H1 (cell line): ENCODE data around the gene ACMSD. TPM values are rescaled to one million over a fixed set of nuclear protein-coding genes. Genes with fewer than 3 reads are reported as not detected.

Source experiments
- GABPA ChIP-seq: IDR thresholded peaks from 2 replicates; pipeline ENCODE4 v1.6.1; 2011; ENCODE audit warnings: mild to moderate bottlenecking, low read length, moderate library complexity, borderline replicate concordance; ENCODE audit not compliant: insufficient read depth
- RNF2 ChIP-seq: fragments of 200-900, 300-1000 bp; sonication (generic); IDR thresholded peaks from 2 replicates; pipeline ENCODE4 v1.7.1; 2016; ENCODE audit warnings: borderline replicate concordance, low read depth, mild to moderate bottlenecking, antibody characterized with exemption, low read length; ENCODE audit not compliant: poor library complexity, severe bottlenecking; ENCODE audit errors: missing control alignments
- TCF12 ChIP-seq: IDR thresholded peaks from 2 replicates; pipeline ENCODE4 v1.6.1; 2011; ENCODE audit warnings: low read depth, mild to moderate bottlenecking, low read length
- YY1 ChIP-seq: IDR thresholded peaks from 2 replicates; pipeline ENCODE4 v1.6.1; 2011; ENCODE audit warnings: low read depth, mild to moderate bottlenecking, low read length
- polyA plus RNA-seq, 7 experiments: library from polyadenylated mRNA; depleted of rRNA in 3 of 7; stranded (reverse) in 5 of 7; unstranded in 2 of 7; fragments of >200 nt in 5 of 7; fragments of 200-250 nt in 2 of 7; gene quantifications; 1 replicate in 5 of 7; 2 replicates in 1 of 7; 4 replicates in 1 of 7; pipeline versions ENCODE4 v1.2.1 to v1.2.3, GENCODE V29; 2011 to 2013; ENCODE audit warnings: missing spikeins in 2 of 7, mixed read lengths in 2 of 7
- total RNA-seq: library from RNA; stranded (reverse); fragmentation: NEBNext Ultra II Directional; extraction: Animal tissue kit (Norgen Biotek cat#: 25700); gene quantifications from 2 replicates; pipeline ENCODE4 v1.2.1, GENCODE V29; 2021
- TF ChIP-seq, protein P1 (sequence below): fragments of 300-600 bp; sonication (generic); IDR thresholded peaks from 2 replicates; pipeline ENCODE4 v1.7.1; 2012; ENCODE audit warnings: low read length, moderate library complexity, mild to moderate bottlenecking, inconsistent platforms; ENCODE audit not compliant: insufficient replicate concordance

ACMSD gene
- total and polyA plus RNA-seq, 2 of the 8 experiments (the other 6 are each of a cell fraction or from before 2014, with no cell fraction given) = not detected

GRCh38 chr2:134882773-134883172, 44.4 kb downstream of the ACMSD start (continued):
- TF ChIP-seq RNF2 (no peak), GABPA (no peak), TCF12 (no peak), YY1 (no peak)
- TF ChIP-seq, protein P1, sequence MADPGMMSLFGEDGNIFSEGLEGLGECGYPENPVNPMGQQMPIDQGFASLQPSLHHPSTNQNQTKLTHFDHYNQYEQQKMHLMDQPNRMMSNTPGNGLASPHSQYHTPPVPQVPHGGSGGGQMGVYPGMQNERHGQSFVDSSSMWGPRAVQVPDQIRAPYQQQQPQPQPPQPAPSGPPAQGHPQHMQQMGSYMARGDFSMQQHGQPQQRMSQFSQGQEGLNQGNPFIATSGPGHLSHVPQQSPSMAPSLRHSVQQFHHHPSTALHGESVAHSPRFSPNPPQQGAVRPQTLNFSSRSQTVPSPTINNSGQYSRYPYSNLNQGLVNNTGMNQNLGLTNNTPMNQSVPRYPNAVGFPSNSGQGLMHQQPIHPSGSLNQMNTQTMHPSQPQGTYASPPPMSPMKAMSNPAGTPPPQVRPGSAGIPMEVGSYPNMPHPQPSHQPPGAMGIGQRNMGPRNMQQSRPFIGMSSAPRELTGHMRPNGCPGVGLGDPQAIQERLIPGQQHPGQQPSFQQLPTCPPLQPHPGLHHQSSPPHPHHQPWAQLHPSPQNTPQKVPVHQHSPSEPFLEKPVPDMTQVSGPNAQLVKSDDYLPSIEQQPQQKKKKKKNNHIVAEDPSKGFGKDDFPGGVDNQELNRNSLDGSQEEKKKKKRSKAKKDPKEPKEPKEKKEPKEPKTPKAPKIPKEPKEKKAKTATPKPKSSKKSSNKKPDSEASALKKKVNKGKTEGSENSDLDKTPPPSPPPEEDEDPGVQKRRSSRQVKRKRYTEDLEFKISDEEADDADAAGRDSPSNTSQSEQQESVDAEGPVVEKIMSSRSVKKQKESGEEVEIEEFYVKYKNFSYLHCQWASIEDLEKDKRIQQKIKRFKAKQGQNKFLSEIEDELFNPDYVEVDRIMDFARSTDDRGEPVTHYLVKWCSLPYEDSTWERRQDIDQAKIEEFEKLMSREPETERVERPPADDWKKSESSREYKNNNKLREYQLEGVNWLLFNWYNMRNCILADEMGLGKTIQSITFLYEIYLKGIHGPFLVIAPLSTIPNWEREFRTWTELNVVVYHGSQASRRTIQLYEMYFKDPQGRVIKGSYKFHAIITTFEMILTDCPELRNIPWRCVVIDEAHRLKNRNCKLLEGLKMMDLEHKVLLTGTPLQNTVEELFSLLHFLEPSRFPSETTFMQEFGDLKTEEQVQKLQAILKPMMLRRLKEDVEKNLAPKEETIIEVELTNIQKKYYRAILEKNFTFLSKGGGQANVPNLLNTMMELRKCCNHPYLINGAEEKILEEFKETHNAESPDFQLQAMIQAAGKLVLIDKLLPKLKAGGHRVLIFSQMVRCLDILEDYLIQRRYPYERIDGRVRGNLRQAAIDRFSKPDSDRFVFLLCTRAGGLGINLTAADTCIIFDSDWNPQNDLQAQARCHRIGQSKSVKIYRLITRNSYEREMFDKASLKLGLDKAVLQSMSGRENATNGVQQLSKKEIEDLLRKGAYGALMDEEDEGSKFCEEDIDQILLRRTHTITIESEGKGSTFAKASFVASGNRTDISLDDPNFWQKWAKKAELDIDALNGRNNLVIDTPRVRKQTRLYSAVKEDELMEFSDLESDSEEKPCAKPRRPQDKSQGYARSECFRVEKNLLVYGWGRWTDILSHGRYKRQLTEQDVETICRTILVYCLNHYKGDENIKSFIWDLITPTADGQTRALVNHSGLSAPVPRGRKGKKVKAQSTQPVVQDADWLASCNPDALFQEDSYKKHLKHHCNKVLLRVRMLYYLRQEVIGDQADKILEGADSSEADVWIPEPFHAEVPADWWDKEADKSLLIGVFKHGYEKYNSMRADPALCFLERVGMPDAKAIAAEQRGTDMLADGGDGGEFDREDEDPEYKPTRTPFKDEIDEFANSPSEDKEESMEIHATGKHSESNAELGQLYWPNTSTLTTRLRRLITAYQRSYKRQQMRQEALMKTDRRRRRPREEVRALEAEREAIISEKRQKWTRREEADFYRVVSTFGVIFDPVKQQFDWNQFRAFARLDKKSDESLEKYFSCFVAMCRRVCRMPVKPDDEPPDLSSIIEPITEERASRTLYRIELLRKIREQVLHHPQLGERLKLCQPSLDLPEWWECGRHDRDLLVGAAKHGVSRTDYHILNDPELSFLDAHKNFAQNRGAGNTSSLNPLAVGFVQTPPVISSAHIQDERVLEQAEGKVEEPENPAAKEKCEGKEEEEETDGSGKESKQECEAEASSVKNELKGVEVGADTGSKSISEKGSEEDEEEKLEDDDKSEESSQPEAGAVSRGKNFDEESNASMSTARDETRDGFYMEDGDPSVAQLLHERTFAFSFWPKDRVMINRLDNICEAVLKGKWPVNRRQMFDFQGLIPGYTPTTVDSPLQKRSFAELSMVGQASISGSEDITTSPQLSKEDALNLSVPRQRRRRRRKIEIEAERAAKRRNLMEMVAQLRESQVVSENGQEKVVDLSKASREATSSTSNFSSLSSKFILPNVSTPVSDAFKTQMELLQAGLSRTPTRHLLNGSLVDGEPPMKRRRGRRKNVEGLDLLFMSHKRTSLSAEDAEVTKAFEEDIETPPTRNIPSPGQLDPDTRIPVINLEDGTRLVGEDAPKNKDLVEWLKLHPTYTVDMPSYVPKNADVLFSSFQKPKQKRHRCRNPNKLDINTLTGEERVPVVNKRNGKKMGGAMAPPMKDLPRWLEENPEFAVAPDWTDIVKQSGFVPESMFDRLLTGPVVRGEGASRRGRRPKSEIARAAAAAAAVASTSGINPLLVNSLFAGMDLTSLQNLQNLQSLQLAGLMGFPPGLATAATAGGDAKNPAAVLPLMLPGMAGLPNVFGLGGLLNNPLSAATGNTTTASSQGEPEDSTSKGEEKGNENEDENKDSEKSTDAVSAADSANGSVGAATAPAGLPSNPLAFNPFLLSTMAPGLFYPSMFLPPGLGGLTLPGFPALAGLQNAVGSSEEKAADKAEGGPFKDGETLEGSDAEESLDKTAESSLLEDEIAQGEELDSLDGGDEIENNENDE = no peak
